Suprapubic skin (tissue), 4 donors: ENCODE results near the gene EPHA1. TPM values are rescaled to one million over a fixed set of nuclear protein-coding genes. Genes with fewer than 3 reads are reported as not detected.
A peak's percentile ranks its signal among the peaks of the same experiment; 100 is the strongest.

Experiments used
- DNase-seq, 2 donors: peaks; one replicate each; pipeline ENCODE4 v3.0.0-alpha.2; 2019; ENCODE audit warnings: low spot score in 2 of 2
- H3K27ac ChIP-seq: fragments of 200-600 bp; sonication (generic); one replicate; pipeline ENCODE4 v1.5.1; 2019
- H3K27me3 ChIP-seq: fragments of 200-600 bp; sonication (generic); one replicate; pipeline ENCODE4 v1.5.1; 2019
- H3K36me3 ChIP-seq: fragments of 200-600 bp; sonication (generic); one replicate; pipeline ENCODE4 v1.5.1; 2019
- H3K4me1 ChIP-seq: fragments of 200-600 bp; sonication (generic); one replicate; pipeline ENCODE4 v1.5.1; 2019
- H3K4me3 ChIP-seq: fragments of 200-600 bp; sonication (generic); one replicate; pipeline ENCODE4 v1.5.1; 2019; ENCODE audit warnings: mild to moderate bottlenecking
- H3K9me3 ChIP-seq: fragments of 200-600 bp; sonication (generic); one replicate; pipeline ENCODE4 v1.5.1; 2019
- CTCF ChIP-seq, 2 donors: fragments of 200-600 bp in 1 of 2; fragments of 450-650 bp in 1 of 2; sonication (generic) in 1 of 2; IDR thresholded peaks; one replicate each; pipeline ENCODE4 v1.5.1; 2016 to 2019; ENCODE audit warnings: antibody characterized with exemption in 2 of 2, mild to moderate bottlenecking in 1 of 2, moderate library complexity in 1 of 2
- EP300 ChIP-seq: sonication (generic); formaldehyde crosslinking; IDR thresholded peaks from one replicate; pipeline ENCODE4 v1.6.1; 2017; ENCODE audit warnings: antibody characterized with exemption
- POLR2A ChIP-seq, 2 donors: fragments of 450-650 bp; IDR thresholded peaks; one replicate each; pipeline ENCODE4 v1.6.1; 2017; ENCODE audit warnings: antibody characterized with exemption in 2 of 2, mild to moderate bottlenecking in 2 of 2, moderate library complexity in 2 of 2
- POLR2AphosphoS5 ChIP-seq, 3 donors: sonication (generic); formaldehyde crosslinking; IDR thresholded peaks; one replicate each; pipeline ENCODE4 v1.6.1; 2017; ENCODE audit warnings: antibody characterized with exemption in 3 of 3
- WGBS: methylation state at CpG from one replicate; pipeline ENCODE4 v1.1.5; 2018; 5-methylcytosine and 5-hydroxymethylcytosine counted together
- total RNA-seq, 4 donors: library from RNA; depleted of rRNA; stranded (reverse); fragments of >200 nt; gene quantifications; one replicate each; pipeline ENCODE4 v1.1.0, GENCODE V29; 2016

EPHA1 gene
- total RNA-seq, 4 donors from 2014 or later: 60.9 to 94.4 (median 67.7) TPM

GRCh38 chr7:143363016-143363937 is 45.4 kb downstream of the EPHA1 start:
- 53% methylated on average over 17 of the region's 19 CpGs for WGBS
- TF ChIP-seq POLR2A (IDR thresholded peaks at IDR 0.05): no peak
- no peak for TF ChIP-seq POLR2AphosphoS5 (IDR thresholded peaks at IDR 0.05)
- no peak for TF ChIP-seq CTCF (IDR thresholded peaks at IDR 0.05)
- no peak for TF ChIP-seq EP300
- Histone ChIP-seq H3K4me3 (peak overlapping the region; percentile 70), H3K27me3 (peaks cover 53% of the 10 kb centered on the region), H3K9me3 (no peaks in the 10 kb centered on the region), H3K4me1 (peaks cover 21% of the 10 kb centered on the region), H3K36me3 (no peaks in the 10 kb centered on the region), H3K27ac (no peak overlapping the region)
- peak in 1 of 2 donors; percentile 74 for DNase-seq

DNA sequence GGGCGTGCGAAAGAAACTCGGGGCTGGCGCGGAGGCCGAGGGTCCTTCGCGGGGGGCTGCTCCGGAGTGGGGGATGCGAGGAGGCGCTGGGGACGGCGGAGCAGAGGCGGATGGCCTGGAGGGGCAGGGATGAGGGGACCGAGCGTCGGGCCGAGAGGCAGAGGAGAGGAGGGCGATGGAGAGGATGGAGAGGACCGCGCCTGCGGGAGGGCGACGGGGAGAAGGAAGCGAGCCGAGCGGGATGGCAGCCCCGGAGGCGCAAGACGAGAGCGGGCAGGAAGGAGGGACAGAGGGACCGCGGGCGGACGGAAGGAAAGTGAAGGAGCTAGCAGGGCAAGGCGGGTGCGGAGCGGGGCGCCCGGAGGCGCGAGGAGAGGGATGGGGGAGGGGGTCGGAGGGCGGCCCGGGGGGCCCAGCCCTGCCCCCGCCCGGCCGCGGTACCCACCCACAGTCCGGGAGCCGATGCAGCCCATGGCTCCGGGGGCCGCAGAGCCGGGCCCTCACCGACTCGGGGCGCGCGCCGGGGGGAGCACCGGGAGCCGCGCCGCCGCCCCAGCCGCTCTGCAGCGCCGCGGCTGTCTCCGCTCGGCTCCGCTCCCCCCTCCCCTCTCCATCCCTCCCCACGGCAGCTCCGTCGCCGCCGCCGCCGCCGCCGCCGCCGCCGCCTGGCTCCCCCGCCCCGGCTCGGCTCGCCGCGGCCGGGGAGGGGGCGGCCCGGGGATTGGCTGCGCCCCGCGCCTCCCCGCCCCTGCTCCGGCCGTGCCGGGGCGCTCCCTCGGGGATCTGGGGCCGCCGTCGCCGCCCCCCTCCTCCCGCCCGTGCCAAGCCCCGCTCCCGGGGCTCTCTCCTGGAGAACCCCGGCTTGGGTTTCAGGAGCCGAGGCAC is 46.3 kb downstream of the EPHA1 start, which contains the start of gene FAM131B:
Gene FAM131B, minus strand, starts transcription at position 583 of the 885 bp plus-strand sequence. Its CDS starts 110 bp downstream, at position 473.
- DNase-seq: peak in 1 of 2 donors; percentile 77
- WGBS: 0% methylated on average over 33 of the region's 112 CpGs
- Histone ChIP-seq H3K9me3 (no peaks in the 10 kb centered on the region), H3K27ac (no peak within 1 kb of the TSS), H3K4me1 (peaks cover 21% of the 10 kb centered on the region), H3K36me3 (no peaks in the 10 kb centered on the region), H3K4me3 (peak within 1 kb of the TSS; percentile 70), H3K27me3 (peaks cover 53% of the 10 kb centered on the region)
- no peak for TF ChIP-seq EP300
- no peak for TF ChIP-seq POLR2AphosphoS5 (IDR thresholded peaks at IDR 0.05)

DNA sequence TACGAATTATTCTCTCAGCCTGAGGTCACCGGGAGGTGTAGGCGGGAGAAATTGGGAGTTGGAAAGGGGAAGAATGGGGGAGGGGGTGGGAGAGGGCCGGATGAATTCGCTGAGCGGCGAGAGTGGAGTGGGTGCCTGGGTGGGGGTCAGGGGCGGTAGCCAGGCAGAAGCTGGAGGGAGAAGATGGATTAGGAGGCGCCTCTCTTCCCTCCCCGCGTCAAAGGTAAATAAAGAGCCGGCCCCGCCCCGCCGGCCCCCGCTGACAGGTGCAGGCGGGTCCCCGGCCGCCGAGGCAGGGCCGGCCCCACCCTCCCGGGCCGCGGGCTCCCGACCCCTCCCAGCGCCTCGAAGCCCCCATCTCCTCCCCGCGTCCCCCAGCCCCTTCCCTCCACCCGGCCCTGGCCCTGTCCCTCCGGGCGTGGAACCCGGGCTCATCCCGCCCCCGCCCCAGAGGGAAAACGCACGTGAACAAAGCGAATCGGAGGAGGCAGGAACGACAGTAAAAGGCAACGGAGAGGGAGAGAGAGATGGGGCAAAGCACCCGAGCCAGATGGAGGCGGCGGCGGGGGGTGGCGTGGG is 47.0 kb downstream of the EPHA1 start:
- WGBS: 4% methylated on average over 17 of the region's 46 CpGs
- Histone ChIP-seq H3K27ac (no peak overlapping the region), H3K4me3 (peak overlapping the region; percentile 70), H3K27me3 (peaks cover 53% of the 10 kb centered on the region), H3K4me1 (peaks cover 21% of the 10 kb centered on the region), H3K36me3 (no peaks in the 10 kb centered on the region), H3K9me3 (no peaks in the 10 kb centered on the region)
- TF ChIP-seq EP300: no peak
- TF ChIP-seq CTCF (IDR thresholded peaks at IDR 0.05): no peak
- no peak for TF ChIP-seq POLR2A (IDR thresholded peaks at IDR 0.05)
- TF ChIP-seq POLR2AphosphoS5 (IDR thresholded peaks at IDR 0.05): no peak
- no peak for DNase-seq

- WGBS: 38% methylated on average over 19 of the region's 19 CpGs
- peaks cover 53% of the 10 kb centered on the region for H3K27me3 ChIP-seq
- no peaks in the 10 kb centered on the region for H3K9me3 ChIP-seq
Measured at GRCh38 chr7:143360788-143361551, 47.7 kb downstream of the EPHA1 start.

More at GRCh38 chr7:143360788-143361551, 47.7 kb downstream of the EPHA1 start:
- H3K36me3 ChIP-seq: no peaks in the 10 kb centered on the region
- DNase-seq: no peak
- peaks cover 21% of the 10 kb centered on the region for H3K4me1 ChIP-seq
- no peak for TF ChIP-seq EP300
- no peak for TF ChIP-seq POLR2AphosphoS5 (IDR thresholded peaks at IDR 0.05)
- no peak for TF ChIP-seq CTCF (IDR thresholded peaks at IDR 0.05)
- TF ChIP-seq POLR2A (IDR thresholded peaks at IDR 0.05): no peak
- H3K4me3 ChIP-seq: peak overlapping the region; percentile 70
- no peak overlapping the region for H3K27ac ChIP-seq
